Psoas muscle (tissue), 8 donors: ENCODE results near the gene DDIT3. TPM values are rescaled to one million over a fixed set of nuclear protein-coding genes. Genes with fewer than 3 reads are reported as not detected.
"Not testable (repeated sequence)": the region's sequence is repeated elsewhere in the genome, so short reads cannot be mapped to it uniquely, and the experiment has no call there.

Source experiments
- ATAC-seq, 4 donors: fragments of 200-7000 bp; cut with Tn5 transposase; one replicate each; pipeline ENCODE4 v1.9.1; 2020; ENCODE audit warnings: moderate library complexity in 3 of 4, mild to moderate bottlenecking in 2 of 4
- DNase-seq, 2 donors: peaks; one replicate each; pipeline ENCODE4 v3.0.0-alpha.2; 2020
- H3K27ac ChIP-seq: fragments of 200-600 bp; one replicate; pipeline ENCODE4 v1.8.0; 2022
- H3K27me3 ChIP-seq, 3 donors: fragments of 200-600 bp in 1 of 3; one replicate each; pipeline versions ENCODE4 v1.6.1 to v1.8.0; 2013 to 2022; ENCODE audit warnings: low read length in 2 of 3, mild to moderate bottlenecking in 2 of 3, moderate library complexity in 1 of 3; ENCODE audit not compliant: insufficient read depth in 3 of 3
- H3K36me3 ChIP-seq, 2 donors: fragments of 200-600 bp in 1 of 2; one replicate each; pipeline versions ENCODE4 v1.6.1 to v1.8.0; 2013 to 2022; ENCODE audit warnings: low read depth in 1 of 2, mild to moderate bottlenecking in 1 of 2, moderate library complexity in 1 of 2; ENCODE audit not compliant: insufficient read depth in 1 of 2
- H3K4me1 ChIP-seq: fragments of 200-600 bp; one replicate; pipeline ENCODE4 v1.8.0; 2022
- H3K4me3 ChIP-seq: fragments of 200-600 bp; one replicate; pipeline ENCODE4 v1.8.0; 2022; ENCODE audit warnings: mild to moderate bottlenecking
- H3K9me3 ChIP-seq: fragments of 200-600 bp; one replicate; pipeline ENCODE4 v1.8.0; 2022
- CTCF ChIP-seq: fragments of 200-600 bp; IDR thresholded peaks from one replicate; pipeline ENCODE4 v1.8.0; 2022; ENCODE audit warnings: antibody characterized with exemption
- WGBS, 3 donors: extraction: QIAGEN DNeasy Blood & Tissue Kit; methylation state at CpG; one replicate each; pipeline versions ENCODE4 v1.1.6 to v1.1.7; 2013; 5-methylcytosine and 5-hydroxymethylcytosine counted together
- intact Hi-C, 2 donors: fragments of 100-400 bp; cut with DNase I; formaldehyde crosslinking; loops; one replicate each; pipeline versions ENCODE4 v1.11.0 to v1.14.2; 2022
- polyA plus RNA-seq, 3 donors: library from polyadenylated mRNA; stranded (reverse); fragments of 200-250 nt; gene quantifications; one replicate each; pipeline ENCODE4 v1.2.3, GENCODE V29; 2013
- total RNA-seq, 4 donors: library from RNA; stranded (reverse); fragmentation: NEBNext Ultra II Directional in 2 of 4; extraction: Animal tissue kit (Norgen Biotek cat#: 25700) in 2 of 4; gene quantifications; one replicate each; pipeline versions ENCODE4 v1.2.1 to v1.2.4, GENCODE V29; 2021 to 2023
- donor health status: healthy with polysubstance abuse.
- donor health status: DM: no; HTN: no; CAD: no; lungs with moderate emphysema.
- donor health status: Bipolar disorder and iron deficiency.
- donor health status: healthy.
- donor health status: DM: yes; HTN: yes; CAD: no.
- donor health status: DM: no; HTN: no; CAD: no.
- donor health status: DM: no; HTN: no; CAD: no.
- donor health status: DM: yes; HTN: yes; CAD: no.

Gene DDIT3
- total and polyA plus RNA-seq, 7 donors, result 11.1 to 224 (median 59.5) TPM

- DNase-seq, result no peak
- no peak overlapping the region for H3K27ac ChIP-seq
These were observed 7.6 kb downstream of the DDIT3 start for GRCh38 chr12:57512665-57513064.

GRCh38 chr12:57511588-57512325 lies 8.6 kb downstream of the DDIT3 start:
- Histone ChIP-seq H3K4me3 (no peak overlapping the region), H3K27ac (no peak overlapping the region), H3K9me3 (no peaks in the 10 kb centered on the region), H3K4me1 (no peaks in the 10 kb centered on the region), H3K36me3 (peaks cover 13 to 82% of the 10 kb centered on the region in 2 donors), H3K27me3 (no peaks in the 10 kb centered on the region)
- no peak for ATAC-seq
- no peak for DNase-seq
- TF ChIP-seq CTCF, result no peak
- 96 to 99% (median 97%) methylated on average over 7 of the region's 7 CpGs for WGBS, 3 donors
- intact Hi-C loops, result no loop called here

More at GRCh38 chr12:57512665-57513064, 7.6 kb downstream of the DDIT3 start:
- intact Hi-C loops, result no loop called here
- H3K27me3 ChIP-seq, result no peaks in the 10 kb centered on the region
- H3K36me3 ChIP-seq, result peaks cover 18 to 91% of the 10 kb centered on the region in 2 donors
- no peak overlapping the region for H3K4me3 ChIP-seq
- ATAC-seq, result no peak
- no peak for TF ChIP-seq CTCF
- no peaks in the 10 kb centered on the region for H3K9me3 ChIP-seq
- 86 to 96% (median 90%) methylated on average over 6 of the region's 6 CpGs for WGBS, 3 donors
- H3K4me1 ChIP-seq, result peaks cover 8% of the 10 kb centered on the region

- H3K27me3 ChIP-seq, result no peaks in the 10 kb centered on the region
- no peaks in the 10 kb centered on the region for H3K4me1 ChIP-seq
- no peaks in the 10 kb centered on the region for H3K9me3 ChIP-seq
- DNase-seq (no peak), ATAC-seq (no peak)
- peaks cover 17 to 81% of the 10 kb centered on the region in 2 donors for H3K36me3 ChIP-seq
- intact Hi-C loops, result no loop called here
- TF ChIP-seq CTCF, result no peak
- H3K4me3 ChIP-seq, result no peak overlapping the region
- WGBS, 3 donors, result 97 to 98% (median 98%) methylated on average over 4 of the region's 4 CpGs
- H3K27ac ChIP-seq, result no peak overlapping the region
These were observed 9.2 kb downstream of the DDIT3 start for GRCh38 chr12:57511161-57511560.

- H3K4me1 ChIP-seq, H3K27ac ChIP-seq, H3K4me3 ChIP-seq, H3K27me3 ChIP-seq, DNase-seq, H3K9me3 ChIP-seq, intact Hi-C loops, ATAC-seq: not testable (repeated sequence)
- H3K36me3 ChIP-seq, result peaks cover 17 to 81% of the 10 kb centered on the region in 2 donors
- WGBS, 3 donors, result 95 to 100% (median 100%) methylated on average over 11 to 21 of the region's 28 CpGs
These were observed 12.5 kb downstream of the DDIT3 start for GRCh38 chr12:57507796-57508195.

DNA sequence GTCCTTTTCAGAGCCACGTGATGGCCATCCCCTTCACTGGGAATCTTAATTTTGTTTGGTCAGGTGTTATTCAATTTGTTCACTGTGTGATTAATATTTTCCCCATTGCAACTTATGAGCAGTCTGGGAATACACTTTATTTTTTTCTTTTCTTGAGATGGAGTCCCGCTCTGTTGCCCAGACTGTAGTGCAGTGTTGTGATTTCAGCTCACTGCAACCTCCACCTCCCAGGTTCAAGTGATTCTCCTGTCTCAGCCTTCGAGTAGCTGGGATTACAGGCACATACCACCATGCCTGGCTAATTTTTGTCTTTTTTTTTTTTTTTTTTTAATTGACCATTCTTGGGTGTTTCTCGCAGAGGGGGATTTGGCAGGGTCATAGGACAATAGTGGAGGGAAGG lies 13.8 kb downstream of the DDIT3 start:
- ATAC-seq, H3K4me3 ChIP-seq, H3K4me1 ChIP-seq, H3K9me3 ChIP-seq, DNase-seq, intact Hi-C loops, H3K27me3 ChIP-seq, H3K27ac ChIP-seq: not testable (repeated sequence)
- peaks cover 20 to 81% of the 10 kb centered on the region in 2 donors for H3K36me3 ChIP-seq
- 92 to 98% (median 94%) methylated on average over 4 of the region's 4 CpGs for WGBS, 3 donors

DNA sequence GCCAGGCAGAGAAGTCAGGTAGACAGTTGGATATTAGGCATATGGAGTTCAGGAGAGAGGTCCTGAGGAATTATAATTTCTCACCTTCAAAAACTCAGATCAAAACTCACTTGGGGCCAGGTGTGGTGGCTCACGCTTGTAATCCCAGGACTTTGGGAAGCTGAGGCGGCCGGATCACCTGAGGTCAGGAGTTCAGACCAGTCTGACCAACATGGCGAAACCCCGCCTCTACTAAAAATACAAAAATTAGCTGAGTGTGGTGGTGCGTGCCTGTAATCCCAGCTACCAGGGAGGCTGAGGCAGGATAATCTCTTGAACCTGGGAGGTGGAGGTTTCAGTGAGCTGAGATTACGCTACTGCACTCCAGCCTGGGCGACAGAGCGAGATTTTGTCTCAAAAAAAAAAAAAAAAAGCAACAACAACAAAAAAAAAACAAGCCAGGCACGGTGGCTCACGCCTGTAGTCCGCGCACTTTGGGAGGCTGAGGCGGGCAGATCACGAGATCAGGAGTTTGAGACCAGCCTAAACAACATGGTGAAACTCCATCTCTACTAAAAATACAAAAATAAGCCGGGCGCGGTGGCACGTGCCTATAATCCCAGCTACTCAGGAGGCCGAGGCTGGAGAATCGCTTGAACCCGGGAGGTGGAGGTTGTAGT lies 17.9 kb downstream of the DDIT3 start:
- ATAC-seq, H3K27ac ChIP-seq, H3K9me3 ChIP-seq, H3K4me1 ChIP-seq, DNase-seq, intact Hi-C loops, H3K4me3 ChIP-seq, H3K27me3 ChIP-seq: not testable (repeated sequence)
- peaks cover 27 to 90% of the 10 kb centered on the region in 2 donors for H3K36me3 ChIP-seq
- WGBS, 3 donors, result 97 to 98% (median 97%) methylated on average over 19 to 22 of the region's 22 CpGs
